ENCODE data around the gene PKDCC. TPM values are rescaled to one million over a fixed set of nuclear protein-coding genes. Genes with fewer than 3 reads are reported as not detected.

The PKDCC gene
- total and polyA plus RNA-seq, 9 donors: 58.5 to 576 (median 257) TPM

DNA sequence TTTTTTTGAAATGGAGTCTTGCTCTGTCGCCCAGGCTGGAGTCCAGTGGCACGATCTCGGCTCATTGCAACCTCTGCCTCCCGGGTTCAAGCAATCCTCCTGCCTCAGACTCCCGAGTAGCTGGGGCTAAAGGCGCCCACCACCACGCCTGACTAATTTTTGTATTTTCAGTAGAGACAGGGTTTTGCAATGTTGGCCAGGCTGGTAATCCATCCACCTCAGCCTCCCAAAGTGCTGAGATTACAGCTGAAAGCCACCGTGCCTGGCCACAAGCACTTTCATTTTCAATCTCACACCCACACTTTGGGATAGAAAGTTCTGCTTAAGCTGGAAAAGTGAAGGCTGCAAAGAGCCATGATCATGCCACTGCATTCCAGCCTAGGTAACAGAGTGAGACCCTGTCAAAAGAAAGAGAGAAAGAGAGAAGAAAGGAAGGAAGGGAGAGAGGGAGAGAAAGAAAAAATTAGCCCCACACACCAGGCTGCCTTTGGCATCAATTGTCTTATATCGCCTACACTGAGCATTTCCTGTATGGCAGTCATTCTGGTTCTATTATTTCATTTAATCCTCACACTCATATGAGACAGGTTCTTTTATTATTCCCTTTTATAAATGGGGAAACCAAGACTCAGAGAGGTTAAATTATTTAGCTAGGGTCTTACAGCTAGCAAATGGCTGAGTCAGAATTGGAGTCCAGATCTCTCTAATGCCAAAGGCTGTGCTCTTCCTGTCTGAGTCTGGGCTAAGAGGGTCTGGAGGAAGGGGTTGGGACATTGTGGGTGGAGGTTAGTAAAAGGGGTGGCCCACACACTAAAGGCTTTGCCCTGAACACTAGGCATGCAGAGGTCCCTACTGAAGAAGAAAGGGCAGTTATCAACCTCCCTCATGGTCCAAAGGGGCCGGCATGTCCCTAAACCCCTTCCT is 37.9 kb upstream of the PKDCC start:
- H3K4me1 ChIP-seq (ENCODE audit: insufficient read depth): peaks cover 2% of the 10 kb centered on the region
- H3K9me3 ChIP-seq: no peaks in the 10 kb centered on the region
- intact Hi-C loops (cut with DNase I): loop anchor here in 1 of 4 donors (2.0 kb wide), 1 partner anchor 21 kb away; no protein-coding TSS in a partner anchor
- H3K27me3 ChIP-seq: no peaks in the 10 kb centered on the region
- TF ChIP-seq, protein P1, sequence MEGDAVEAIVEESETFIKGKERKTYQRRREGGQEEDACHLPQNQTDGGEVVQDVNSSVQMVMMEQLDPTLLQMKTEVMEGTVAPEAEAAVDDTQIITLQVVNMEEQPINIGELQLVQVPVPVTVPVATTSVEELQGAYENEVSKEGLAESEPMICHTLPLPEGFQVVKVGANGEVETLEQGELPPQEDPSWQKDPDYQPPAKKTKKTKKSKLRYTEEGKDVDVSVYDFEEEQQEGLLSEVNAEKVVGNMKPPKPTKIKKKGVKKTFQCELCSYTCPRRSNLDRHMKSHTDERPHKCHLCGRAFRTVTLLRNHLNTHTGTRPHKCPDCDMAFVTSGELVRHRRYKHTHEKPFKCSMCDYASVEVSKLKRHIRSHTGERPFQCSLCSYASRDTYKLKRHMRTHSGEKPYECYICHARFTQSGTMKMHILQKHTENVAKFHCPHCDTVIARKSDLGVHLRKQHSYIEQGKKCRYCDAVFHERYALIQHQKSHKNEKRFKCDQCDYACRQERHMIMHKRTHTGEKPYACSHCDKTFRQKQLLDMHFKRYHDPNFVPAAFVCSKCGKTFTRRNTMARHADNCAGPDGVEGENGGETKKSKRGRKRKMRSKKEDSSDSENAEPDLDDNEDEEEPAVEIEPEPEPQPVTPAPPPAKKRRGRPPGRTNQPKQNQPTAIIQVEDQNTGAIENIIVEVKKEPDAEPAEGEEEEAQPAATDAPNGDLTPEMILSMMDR (IDR thresholded peaks at IDR 0.05): no peak
- H3K4me3 ChIP-seq: no peak overlapping the region
- DNase-seq: no peak
- H3K27ac ChIP-seq: no peak overlapping the region
- H3K36me3 ChIP-seq: no peaks in the 10 kb centered on the region
- WGBS, 3 donors: 81 to 83% (median 82%) methylated on average over 10 of the region's 10 CpGs

DNA sequence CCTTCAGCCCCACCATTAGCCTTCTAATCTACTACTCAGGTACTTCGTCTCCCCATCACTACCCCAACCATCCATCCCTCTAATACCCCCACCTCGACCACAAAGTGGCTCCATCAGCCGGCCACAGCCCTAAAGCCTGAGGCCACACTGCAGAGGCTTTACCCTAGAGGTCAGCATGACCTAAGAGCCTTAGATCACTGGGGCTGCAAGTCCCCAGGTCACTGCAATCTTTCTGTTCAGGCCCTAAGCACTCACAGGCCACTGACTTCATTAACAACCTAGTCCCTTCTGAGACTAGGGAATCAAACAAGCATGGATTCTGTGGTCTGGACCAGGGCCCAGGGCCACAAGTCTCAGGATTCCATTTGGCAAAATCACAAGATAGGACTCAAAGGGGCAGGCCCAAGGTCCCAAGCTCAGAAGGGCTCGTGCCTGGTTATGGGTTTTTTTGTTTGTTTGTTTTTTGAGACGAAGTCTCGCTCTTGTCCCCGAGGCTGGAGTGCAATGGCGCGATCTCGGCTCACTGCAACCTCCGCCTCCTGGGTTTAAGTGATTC is 37.0 kb upstream of the PKDCC start:
- 76 to 89% (median 86%) methylated on average over 11 of the region's 11 CpGs for WGBS, 3 donors
- intact Hi-C loops (cut with DNase I): loop anchor here in 1 of 4 donors (2.0 kb wide), 1 partner anchor 22 kb away; no protein-coding TSS in a partner anchor
- Histone ChIP-seq H3K4me3 (no peak overlapping the region), H3K36me3 (no peaks in the 10 kb centered on the region), H3K27me3 (no peaks in the 10 kb centered on the region), H3K9me3 (no peaks in the 10 kb centered on the region), H3K27ac (no peak overlapping the region), H3K4me1 (ENCODE audit: insufficient read depth) (peaks cover 2% of the 10 kb centered on the region)
- no peak for DNase-seq
- TF ChIP-seq, protein P1 (IDR thresholded peaks at IDR 0.05): no peak
- TF ChIP-seq EP300 (IDR thresholded peaks at IDR 0.05) (no peak), POLR2A (IDR thresholded peaks at IDR 0.05) (no peak)

DNA sequence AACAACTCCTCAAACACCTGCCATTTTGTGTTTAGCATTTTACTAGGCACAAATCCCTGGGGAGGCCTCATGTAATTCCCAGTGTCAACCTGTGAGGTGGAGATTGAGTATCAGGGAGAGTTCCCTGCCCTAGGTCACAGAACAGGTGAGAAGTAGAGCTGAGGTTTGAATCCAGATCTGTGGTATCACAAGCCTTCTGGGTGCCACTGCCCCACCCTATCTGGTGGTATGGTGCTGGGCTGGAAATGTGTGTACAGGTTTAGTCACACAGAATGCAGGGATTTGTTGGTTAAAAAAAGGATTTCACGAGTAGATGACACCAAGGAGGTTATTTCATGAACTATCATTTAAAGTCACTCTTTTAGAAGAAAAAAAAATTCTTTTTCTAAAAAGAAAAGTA is 35.7 kb upstream of the PKDCC start:
- H3K27ac ChIP-seq: no peak overlapping the region
- no peaks in the 10 kb centered on the region for H3K27me3 ChIP-seq
- H3K9me3 ChIP-seq: no peaks in the 10 kb centered on the region
- intact Hi-C loops (cut with DNase I): no loop called here
- no peak overlapping the region for H3K4me3 ChIP-seq
- TF ChIP-seq, protein P1 (IDR thresholded peaks at IDR 0.05): no peak
- TF ChIP-seq EP300 (IDR thresholded peaks at IDR 0.05) (no peak), POLR2A (IDR thresholded peaks at IDR 0.05) (no peak)
- H3K4me1 ChIP-seq (ENCODE audit: insufficient read depth): peaks cover 2% of the 10 kb centered on the region
- DNase-seq: no peak
- H3K36me3 ChIP-seq: no peaks in the 10 kb centered on the region
- WGBS, 3 donors: 75 to 92% (median 77%) methylated on average over 1 of the region's 1 CpG

DNA sequence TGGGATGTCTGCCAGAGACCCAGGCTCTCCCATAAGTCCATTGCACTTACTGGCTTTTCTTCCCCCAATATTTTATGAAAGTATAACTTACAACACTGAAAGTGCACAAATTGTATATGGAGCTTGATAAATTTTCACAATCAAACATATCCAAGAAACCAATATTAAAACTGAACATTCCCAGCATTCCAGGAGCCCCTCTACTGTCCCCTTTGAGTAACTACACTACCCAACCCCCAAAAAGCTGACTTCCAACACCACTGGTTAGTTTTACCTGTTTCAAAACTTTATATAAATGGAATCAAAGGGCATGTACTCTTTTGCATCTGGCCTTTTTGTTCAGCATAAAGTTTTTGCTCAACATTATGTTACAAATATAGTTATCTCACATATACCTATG is 35.2 kb upstream of the PKDCC start:
- Histone ChIP-seq H3K36me3 (no peaks in the 10 kb centered on the region), H3K27me3 (no peaks in the 10 kb centered on the region), H3K4me1 (ENCODE audit: insufficient read depth) (peaks cover 2% of the 10 kb centered on the region), H3K9me3 (no peaks in the 10 kb centered on the region), H3K4me3 (no peak overlapping the region), H3K27ac (no peak overlapping the region)
- TF ChIP-seq POLR2A (IDR thresholded peaks at IDR 0.05) (no peak), EP300 (IDR thresholded peaks at IDR 0.05) (no peak)
- TF ChIP-seq, protein P1 (IDR thresholded peaks at IDR 0.05): no peak
- intact Hi-C loops (cut with DNase I): no loop called here
- DNase-seq: no peak

Data from ovary (tissue), 9 donors.